ENCODE data around the gene SLC35E2B.
"Not testable (repeated sequence)": the region's sequence is repeated elsewhere in the genome, so short reads cannot be mapped to it uniquely, and the experiment has no call there.

Gene SLC35E2B

DNA sequence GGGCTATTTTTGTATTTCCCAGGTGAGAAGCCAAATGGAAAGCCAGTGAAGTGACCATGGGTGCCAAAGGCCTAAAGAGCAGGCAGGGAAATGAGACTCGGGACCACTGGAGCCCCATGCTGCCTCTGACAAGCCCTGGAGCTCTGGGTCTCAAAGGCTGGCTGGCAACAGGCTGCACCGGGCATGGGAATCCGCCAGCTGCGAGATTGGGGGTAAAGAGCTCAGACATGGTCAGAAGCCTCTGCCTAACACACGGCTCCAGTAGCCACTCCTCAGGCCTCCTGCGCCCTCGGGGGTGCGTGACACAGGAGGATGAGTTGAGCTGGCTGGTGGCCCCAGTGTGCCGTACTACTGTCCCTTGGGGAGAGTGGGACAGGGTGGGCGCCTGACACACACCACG, 28.3 kb downstream of the SLC35E2B start:
- not testable (repeated sequence) for DNase-seq; H3K9me3 ChIP-seq (ENCODE audit: control insufficient read depth, low read length); H3K23ac ChIP-seq (ENCODE audit: low read length in 2 of 2); H3K4me1 ChIP-seq (ENCODE audit: control insufficient read depth, insufficient read depth, low read depth, low read length); H3K4ac ChIP-seq (ENCODE audit: low read depth in 1 of 2, low read length in 2 of 2); H2BK15ac ChIP-seq (ENCODE audit: low read depth, poor library complexity, severe bottlenecking); H4K8ac ChIP-seq (ENCODE audit: low read length); H3K4me3 ChIP-seq (ENCODE audit: insufficient read depth in 1 of 2, low read depth in 1 of 2, low read length in 2 of 2); H3K27me3 ChIP-seq (ENCODE audit: control insufficient read depth in 1 of 2, insufficient read depth in 1 of 2, low read length in 2 of 2); H3K14ac ChIP-seq (ENCODE audit: low read length in 2 of 2); H4K91ac ChIP-seq (ENCODE audit: low read length); H2BK120ac ChIP-seq (ENCODE audit: low read depth, low read length); H3K18ac ChIP-seq (ENCODE audit: low read depth in 1 of 2, low read length in 2 of 2); H2BK12ac ChIP-seq (ENCODE audit: low read length in 2 of 2); H2AK5ac ChIP-seq (ENCODE audit: low read length, severe bottlenecking); H3K79me1 ChIP-seq (replicated peaks; ENCODE audit: low read length, poor library complexity, severe bottlenecking); H2BK5ac ChIP-seq (ENCODE audit: low read depth, low read length, poor library complexity, severe bottlenecking); H3K4me2 ChIP-seq (ENCODE audit: low read length, poor library complexity, severe bottlenecking); H2AFZ ChIP-seq (ENCODE audit: low read depth, low read length); H3K9ac ChIP-seq (ENCODE audit: low read length); H3K27ac ChIP-seq (ENCODE audit: low read length, poor library complexity, severe bottlenecking)
- peaks cover 33 to 43% of the 10 kb centered on the region in 2 experiments for H3K36me3 ChIP-seq (ENCODE audit: control insufficient read depth in 1 of 2, insufficient read depth in 2 of 2, low read depth in 1 of 2, low read length in 2 of 2)
- WGBS, result 0% methylated on average over 1 of the region's 11 CpGs

DNA sequence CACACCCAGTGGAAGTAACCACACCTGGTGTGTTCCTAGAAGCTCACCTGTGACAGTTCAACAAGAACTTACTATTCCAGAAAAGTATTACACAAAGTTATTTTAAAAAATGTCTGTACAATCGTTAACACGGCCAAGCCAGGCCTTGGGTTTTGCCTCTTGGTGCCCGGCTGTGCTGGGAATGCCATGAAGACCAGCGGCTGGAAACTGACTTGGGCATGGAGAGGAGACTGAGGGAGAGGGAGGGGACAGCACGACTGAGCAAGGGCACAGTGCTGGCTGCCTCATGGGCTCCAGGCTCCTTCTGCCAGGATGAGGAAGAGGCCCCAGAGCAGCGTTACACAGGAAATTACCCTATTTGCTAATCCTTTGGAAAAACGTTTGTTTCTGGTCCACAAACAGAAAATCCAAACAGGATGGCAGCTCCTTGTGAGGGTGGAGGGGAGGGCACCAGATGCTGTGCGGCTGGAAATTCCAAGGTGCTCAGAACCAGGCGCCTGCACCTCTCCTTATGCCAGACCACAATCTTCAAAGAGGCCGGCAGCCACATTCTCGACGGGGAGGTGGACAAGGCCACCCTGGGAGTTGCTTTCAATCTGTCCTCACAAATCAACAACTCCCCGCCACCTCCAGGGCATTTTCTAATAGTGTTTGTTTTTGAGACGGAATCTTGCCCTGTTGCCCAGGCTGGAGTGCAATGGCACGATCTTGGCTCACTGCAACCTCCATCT, 29.6 kb downstream of the SLC35E2B start:
- not testable (repeated sequence) for H2BK120ac ChIP-seq (ENCODE audit: low read depth, low read length); H2BK5ac ChIP-seq (ENCODE audit: low read depth, low read length, poor library complexity, severe bottlenecking); H3K9me3 ChIP-seq (ENCODE audit: control insufficient read depth, low read length); H3K27me3 ChIP-seq (ENCODE audit: control insufficient read depth in 1 of 2, insufficient read depth in 1 of 2, low read length in 2 of 2); H3K4me1 ChIP-seq (ENCODE audit: control insufficient read depth, insufficient read depth, low read depth, low read length); H3K23ac ChIP-seq (ENCODE audit: low read length in 2 of 2); H2BK15ac ChIP-seq (ENCODE audit: low read depth, poor library complexity, severe bottlenecking); H2BK12ac ChIP-seq (ENCODE audit: low read length in 2 of 2); H2AFZ ChIP-seq (ENCODE audit: low read depth, low read length); H3K79me1 ChIP-seq (replicated peaks; ENCODE audit: low read length, poor library complexity, severe bottlenecking); H4K8ac ChIP-seq (ENCODE audit: low read length); H4K91ac ChIP-seq (ENCODE audit: low read length); H3K4me2 ChIP-seq (ENCODE audit: low read length, poor library complexity, severe bottlenecking); H2AK5ac ChIP-seq (ENCODE audit: low read length, severe bottlenecking); H3K14ac ChIP-seq (ENCODE audit: low read length in 2 of 2); H3K27ac ChIP-seq (ENCODE audit: low read length, poor library complexity, severe bottlenecking)
- peak overlapping the region; percentile 78 for H3K9ac ChIP-seq (ENCODE audit: low read length)
- 80% methylated on average over 14 of the region's 15 CpGs for WGBS
- H3K36me3 ChIP-seq (ENCODE audit: control insufficient read depth in 1 of 2, insufficient read depth in 2 of 2, low read depth in 1 of 2, low read length in 2 of 2), result peaks cover 23 to 35% of the 10 kb centered on the region in 2 experiments
- H3K4ac ChIP-seq (ENCODE audit: low read depth in 1 of 2, low read length in 2 of 2), result peak overlapping the region in 1 of 2 experiments; percentile 6
- DNase-seq, result peak; percentile 22
- peak overlapping the region in 1 of 2 experiments; percentile 11 for H3K18ac ChIP-seq (ENCODE audit: low read depth in 1 of 2, low read length in 2 of 2)
- H3K4me3 ChIP-seq (ENCODE audit: insufficient read depth in 1 of 2, low read depth in 1 of 2, low read length in 2 of 2), result peak overlapping the region in 1 of 2 experiments; percentile 37

DNA sequence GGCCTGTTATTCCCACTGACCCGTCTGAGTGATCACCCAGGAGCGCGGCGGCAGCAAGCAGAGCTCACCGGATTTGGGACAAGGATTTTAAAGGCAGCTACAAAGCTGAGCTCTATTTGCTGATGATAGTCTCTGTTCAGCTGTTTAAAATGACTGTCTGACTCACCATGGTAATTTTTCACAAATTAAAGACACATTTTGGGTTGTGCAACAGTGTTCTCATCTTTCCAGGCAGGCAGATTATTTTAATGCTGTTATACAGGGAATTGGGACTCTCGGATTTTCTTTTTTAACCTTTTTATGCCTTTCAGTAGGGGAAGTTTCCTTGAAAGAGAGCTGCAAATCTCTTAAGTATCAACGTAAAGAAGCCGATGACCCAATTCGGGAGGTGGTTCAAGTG, 30.2 kb downstream of the SLC35E2B start:
- not testable (repeated sequence) for H3K4ac ChIP-seq (ENCODE audit: low read depth in 1 of 2, low read length in 2 of 2); H2BK120ac ChIP-seq (ENCODE audit: low read depth, low read length); H3K23ac ChIP-seq (ENCODE audit: low read length in 2 of 2); H3K9me3 ChIP-seq (ENCODE audit: control insufficient read depth, low read length); H2AK5ac ChIP-seq (ENCODE audit: low read length, severe bottlenecking); H3K4me1 ChIP-seq (ENCODE audit: control insufficient read depth, insufficient read depth, low read depth, low read length); H4K91ac ChIP-seq (ENCODE audit: low read length); H3K27ac ChIP-seq (ENCODE audit: low read length, poor library complexity, severe bottlenecking); H3K14ac ChIP-seq (ENCODE audit: low read length in 2 of 2); H4K8ac ChIP-seq (ENCODE audit: low read length); H2BK5ac ChIP-seq (ENCODE audit: low read depth, low read length, poor library complexity, severe bottlenecking); H3K79me1 ChIP-seq (replicated peaks; ENCODE audit: low read length, poor library complexity, severe bottlenecking); H3K27me3 ChIP-seq (ENCODE audit: control insufficient read depth in 1 of 2, insufficient read depth in 1 of 2, low read length in 2 of 2); H3K4me2 ChIP-seq (ENCODE audit: low read length, poor library complexity, severe bottlenecking); H2AFZ ChIP-seq (ENCODE audit: low read depth, low read length); H2BK15ac ChIP-seq (ENCODE audit: low read depth, poor library complexity, severe bottlenecking); H2BK12ac ChIP-seq (ENCODE audit: low read length in 2 of 2); H3K18ac ChIP-seq (ENCODE audit: low read depth in 1 of 2, low read length in 2 of 2)
- DNase-seq, result peak; percentile 17
- peak overlapping the region; percentile 78 for H3K9ac ChIP-seq (ENCODE audit: low read length)
- 92% methylated on average over 4 of the region's 9 CpGs for WGBS
- peaks cover 20 to 33% of the 10 kb centered on the region in 2 experiments for H3K36me3 ChIP-seq (ENCODE audit: control insufficient read depth in 1 of 2, insufficient read depth in 2 of 2, low read depth in 1 of 2, low read length in 2 of 2)
- peak overlapping the region in 1 of 2 experiments; percentile 37 for H3K4me3 ChIP-seq (ENCODE audit: insufficient read depth in 1 of 2, low read depth in 1 of 2, low read length in 2 of 2)

GRCh38 chr1:1658583-1659549, 33.7 kb downstream of the SLC35E2B start, which contains the start of gene CDK11B:
TSS of gene CDK11B (minus strand) at chr1:1659004. CDS start at chr1:1657485, 1,519 bp downstream.
- H3K36me3 ChIP-seq (ENCODE audit: control insufficient read depth in 1 of 2, insufficient read depth in 2 of 2, low read depth in 1 of 2, low read length in 2 of 2), result peaks cover 31% of the 10 kb centered on the region in 2 experiments
- peak within 1 kb of the TSS; percentile 97 for H2BK120ac ChIP-seq (ENCODE audit: low read depth, low read length)
- H2AK5ac ChIP-seq (ENCODE audit: low read length, severe bottlenecking); H3K9me3 ChIP-seq (ENCODE audit: control insufficient read depth, low read length); H3K27me3 ChIP-seq (ENCODE audit: control insufficient read depth in 1 of 2, insufficient read depth in 1 of 2, low read length in 2 of 2); H3K14ac ChIP-seq (ENCODE audit: low read length in 2 of 2); H3K23ac ChIP-seq (ENCODE audit: low read length in 2 of 2); H3K4me1 ChIP-seq (ENCODE audit: control insufficient read depth, insufficient read depth, low read depth, low read length): not testable (repeated sequence)
- H3K4me2 ChIP-seq (ENCODE audit: low read length, poor library complexity, severe bottlenecking), result peak within 1 kb of the TSS; percentile 57
- H3K4me3 ChIP-seq (ENCODE audit: insufficient read depth in 1 of 2, low read depth in 1 of 2, low read length in 2 of 2), result peak within 1 kb of the TSS; percentile 78 to 81
- H2BK12ac ChIP-seq (ENCODE audit: low read length in 2 of 2), result peak within 1 kb of the TSS in 1 of 2 experiments; percentile 77
- H3K27ac ChIP-seq (ENCODE audit: low read length, poor library complexity, severe bottlenecking), result peak within 1 kb of the TSS; percentile 100
- under 1% methylated on average over 51 of the region's 96 CpGs for WGBS
- peak within 1 kb of the TSS; percentile 93 for H3K9ac ChIP-seq (ENCODE audit: low read length)
- H2BK15ac ChIP-seq (ENCODE audit: low read depth, poor library complexity, severe bottlenecking), result peak within 1 kb of the TSS; percentile 89
- H3K79me1 ChIP-seq (replicated peaks; ENCODE audit: low read length, poor library complexity, severe bottlenecking), result peaks cover 13% of the 10 kb centered on the region
- H4K91ac ChIP-seq (ENCODE audit: low read length), result peak within 1 kb of the TSS; percentile 98
- peak within 1 kb of the TSS; percentile 96 for H4K8ac ChIP-seq (ENCODE audit: low read length)
- DNase-seq, result peak; percentile 96
- H3K4ac ChIP-seq (ENCODE audit: low read depth in 1 of 2, low read length in 2 of 2), result peak within 1 kb of the TSS; percentile 75 to 98
- peak within 1 kb of the TSS; percentile 96 to 99 for H3K18ac ChIP-seq (ENCODE audit: low read depth in 1 of 2, low read length in 2 of 2)
- H2BK5ac ChIP-seq (ENCODE audit: low read depth, low read length, poor library complexity, severe bottlenecking), result peak within 1 kb of the TSS; percentile 99
- peak within 1 kb of the TSS; percentile 81 for H2AFZ ChIP-seq (ENCODE audit: low read depth, low read length)

Measured in mesenchymal stem cell (in vitro differentiated cells and primary cell).